OCI-LY7 (cell line): Measurements from ENCODE around the gene PPM1N. TPM values are rescaled to one million over a fixed set of nuclear protein-coding genes. Genes with fewer than 3 reads are reported as not detected.

Experiments used
- BruUV-seq: library from RNA; stranded (reverse); fragments of 400-500 nt; replicated peaks from 2 replicates; lab custom pipeline; 2021; lab: Mats Ljungman, UMichigan
- CTCF ChIA-PET: fragments of 300-600 bp; sonication (Branson Sonifier 250); formaldehyde crosslinking; loops from one replicate; lab custom pipeline; 2022; ENCODE audit warnings: antibody characterized with exemption; ENCODE audit not compliant: unreplicated experiment; lab: Charles Lee
- POLR2A ChIA-PET: fragments of 300-600 bp; sonication (Branson Sonifier 250); formaldehyde crosslinking; loops from one replicate; lab custom pipeline; 2022; ENCODE audit warnings: antibody characterized with exemption; lab: Charles Lee
- DNase-seq: peaks from one replicate; pipeline ENCODE4 v3.0.0-alpha.2; 2015; ENCODE audit warnings: low spot score
- H2AFZ ChIP-seq: fragments of 200-600 bp; sonication (generic), shearing (Covaris generic); 2 replicates; pipeline ENCODE4 v1.6.1; 2014; ENCODE audit warnings: mild to moderate bottlenecking, antibody characterized with exemption, low read length, moderate library complexity
- H3K27ac ChIP-seq: fragments of 200-600 bp; sonication (generic); 2 replicates; pipeline ENCODE4 v1.5.1; 2014; ENCODE audit warnings: mixed run types, low read depth, mild to moderate bottlenecking, moderate library complexity, low read length, inconsistent platforms; ENCODE audit not compliant: poor library complexity, severe bottlenecking
- H3K36me3 ChIP-seq: fragments of 200-600 bp; sonication (generic); 2 replicates; pipeline ENCODE4 v1.6.1; 2014; ENCODE audit warnings: mild to moderate bottlenecking, antibody characterized with exemption, low read length, moderate library complexity, mixed read lengths; ENCODE audit not compliant: insufficient read depth
- H3K4me1 ChIP-seq: fragments of 200-600 bp; sonication (generic); 2 replicates; pipeline ENCODE4 v1.5.1; 2014; ENCODE audit warnings: mild to moderate bottlenecking, low read length; ENCODE audit not compliant: insufficient read depth, poor library complexity, severe bottlenecking
- H3K4me2 ChIP-seq: fragments of 200-600 bp; sonication (generic); 2 replicates; pipeline ENCODE4 v1.6.1; 2014; ENCODE audit warnings: mild to moderate bottlenecking, low read length
- H3K4me3 ChIP-seq: fragments of 200-600 bp; sonication (generic); 2 replicates; pipeline ENCODE4 v1.5.1; 2014; ENCODE audit warnings: mild to moderate bottlenecking, low read depth, low read length; ENCODE audit not compliant: poor library complexity, severe bottlenecking
- H3K79me2 ChIP-seq: fragments of 200-600 bp; sonication (generic); 2 replicates; pipeline ENCODE4 v1.6.1; 2016; ENCODE audit warnings: low read depth, mild to moderate bottlenecking, low read length, moderate library complexity, mixed read lengths; ENCODE audit not compliant: insufficient read depth
- H3K9me2 ChIP-seq: fragments of 200-600 bp; sonication (generic); 2 replicates; pipeline ENCODE4 v1.6.1; 2016; ENCODE audit warnings: mild to moderate bottlenecking, low read length, mixed read lengths; ENCODE audit not compliant: insufficient read depth
- H3K9me3 ChIP-seq: fragments of 200-600 bp; sonication (generic); 2 replicates; pipeline ENCODE4 v1.6.1; 2014; ENCODE audit warnings: mild to moderate bottlenecking, mixed run types, low read length, mixed read lengths
- H4K20me1 ChIP-seq: fragments of 200-600 bp; sonication (generic); 2 replicates; pipeline ENCODE4 v1.6.1; 2014; ENCODE audit warnings: mild to moderate bottlenecking, antibody characterized with exemption, low read length, moderate library complexity, mixed read lengths; ENCODE audit not compliant: insufficient read depth
- EZH2phosphoT487 ChIP-seq: fragments of 200-600 bp; sonication (generic); IDR thresholded peaks from 2 replicates; pipeline ENCODE4 v1.6.1; 2018; ENCODE audit warnings: low read depth, borderline replicate concordance, mild to moderate bottlenecking, mixed run types, antibody characterized with exemption, low read length, moderate library complexity, mixed read lengths
- intact Hi-C: fragments of 100-400 bp; cut with micrococcal nuclease; formaldehyde crosslinking; loops from one replicate; pipeline ENCODE4 v1.10.0; 2022; ENCODE audit not compliant: unreplicated experiment
- total RNA-seq, 2 experiments: library from RNA; depleted of rRNA in 1 of 2; stranded (reverse); fragments of >200 nt in 1 of 2; shearing (Covaris generic) in 1 of 2; gene quantifications; 2 replicates each; pipeline ENCODE4 v1.2.3, GENCODE V29; 2014 to 2022
- TF ChIP-seq, protein P1 (sequence below): fragments of 200-600 bp; sonication (generic); conservative IDR thresholded peaks from 2 replicates; pipeline ENCODE4 v1.5.1; 2014; ENCODE audit warnings: mild to moderate bottlenecking, antibody characterized with exemption, low read length, moderate library complexity, mixed read lengths

PPM1N gene
- total RNA-seq, 2 experiments from 2014 or later, result 1.6 to 2.8 TPM

DNA sequence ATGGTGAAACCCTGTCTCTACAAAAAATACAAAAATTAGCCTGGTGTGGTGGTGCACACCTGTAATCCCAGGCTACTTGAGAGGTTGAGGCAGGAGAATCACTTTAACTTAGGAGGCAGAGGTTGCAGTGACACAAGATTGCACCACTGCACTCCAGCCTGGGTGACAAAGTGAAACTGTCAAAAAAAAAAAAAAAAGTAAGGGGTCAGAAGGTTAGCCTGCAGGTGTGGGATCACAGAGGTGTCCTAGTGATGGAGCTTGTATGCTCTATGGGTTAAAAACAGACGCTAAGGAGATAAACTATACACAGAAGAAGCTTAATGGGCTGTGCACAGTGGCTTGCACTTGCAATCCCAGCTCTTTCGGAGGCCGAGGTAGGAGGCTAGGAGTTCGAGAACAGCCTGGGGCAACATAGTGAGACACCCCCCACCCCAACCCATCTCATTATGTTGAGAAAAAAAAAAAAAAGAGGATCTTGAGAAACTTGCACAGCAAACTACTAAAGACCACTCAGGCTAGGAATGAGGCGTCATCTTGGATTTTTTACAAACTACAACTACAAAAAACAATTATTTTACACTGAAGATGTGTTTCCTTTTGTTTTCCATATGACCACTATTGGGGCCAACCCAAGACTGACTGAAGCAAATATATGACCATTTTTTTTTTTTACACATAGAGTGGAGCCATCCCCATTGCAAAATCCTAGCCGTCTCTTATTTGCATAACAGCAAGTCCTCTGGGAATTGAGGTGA lies 22.5 kb upstream of the PPM1N start:
- Histone ChIP-seq H3K4me3 (no peak overlapping the region), H3K4me1 (peaks cover 30% of the 10 kb centered on the region), H4K20me1 (no peaks in the 10 kb centered on the region), H3K9me3 (no peaks in the 10 kb centered on the region), H3K79me2 (no peaks in the 10 kb centered on the region; the same call in 1 of the 2 replicates), H2AFZ (no peak overlapping the region), H3K27ac (no peak overlapping the region), H3K9me2 (no peaks in the 10 kb centered on the region), H3K36me3 (no peaks in the 10 kb centered on the region), H3K4me2 (no peak overlapping the region)
- intact Hi-C loops, result no loop called here
- ChIA-PET POLR2A (interaction anchor here (0.7 kb wide), 1 partner anchor 29 kb away, joined by 3 read pairs; no protein-coding TSS in a partner anchor), CTCF (interaction anchor here (1.0 kb wide), 1 partner anchor 36 kb away, joined by 3 read pairs; no protein-coding TSS in a partner anchor)
- TF ChIP-seq, protein P1, sequence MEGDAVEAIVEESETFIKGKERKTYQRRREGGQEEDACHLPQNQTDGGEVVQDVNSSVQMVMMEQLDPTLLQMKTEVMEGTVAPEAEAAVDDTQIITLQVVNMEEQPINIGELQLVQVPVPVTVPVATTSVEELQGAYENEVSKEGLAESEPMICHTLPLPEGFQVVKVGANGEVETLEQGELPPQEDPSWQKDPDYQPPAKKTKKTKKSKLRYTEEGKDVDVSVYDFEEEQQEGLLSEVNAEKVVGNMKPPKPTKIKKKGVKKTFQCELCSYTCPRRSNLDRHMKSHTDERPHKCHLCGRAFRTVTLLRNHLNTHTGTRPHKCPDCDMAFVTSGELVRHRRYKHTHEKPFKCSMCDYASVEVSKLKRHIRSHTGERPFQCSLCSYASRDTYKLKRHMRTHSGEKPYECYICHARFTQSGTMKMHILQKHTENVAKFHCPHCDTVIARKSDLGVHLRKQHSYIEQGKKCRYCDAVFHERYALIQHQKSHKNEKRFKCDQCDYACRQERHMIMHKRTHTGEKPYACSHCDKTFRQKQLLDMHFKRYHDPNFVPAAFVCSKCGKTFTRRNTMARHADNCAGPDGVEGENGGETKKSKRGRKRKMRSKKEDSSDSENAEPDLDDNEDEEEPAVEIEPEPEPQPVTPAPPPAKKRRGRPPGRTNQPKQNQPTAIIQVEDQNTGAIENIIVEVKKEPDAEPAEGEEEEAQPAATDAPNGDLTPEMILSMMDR, result no peak
- TF ChIP-seq EZH2phosphoT487, result no peak
- no peak for DNase-seq
- no TSS peak for BruUV-seq

DNA sequence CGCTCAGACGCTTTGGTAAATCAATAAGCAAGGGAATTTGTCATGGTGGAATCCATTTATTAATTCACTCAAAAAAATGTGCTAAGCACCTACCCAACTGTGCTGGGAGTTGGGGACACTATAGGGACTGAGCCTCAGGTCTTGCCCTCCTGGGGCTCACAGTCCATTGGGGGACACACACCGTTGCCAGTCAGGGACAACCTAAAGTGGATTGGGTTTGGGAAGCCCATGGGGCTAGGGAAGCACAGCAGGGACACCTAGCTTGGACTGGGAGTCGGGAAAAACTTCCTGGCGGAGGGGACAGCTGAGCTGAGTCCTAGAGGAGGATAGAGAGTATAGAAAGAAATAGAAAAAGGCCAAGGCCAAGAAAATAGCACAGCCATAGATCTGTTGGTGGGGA lies 21.9 kb upstream of the PPM1N start:
- H3K36me3 ChIP-seq, result no peaks in the 10 kb centered on the region
- H3K9me2 ChIP-seq, result no peaks in the 10 kb centered on the region
- POLR2A ChIA-PET, result interaction anchor here (0.6 to 0.7 kb wide), 2 partner anchors 14 to 29 kb away, joined by 3 read pairs; no protein-coding TSS in a partner anchor
- H3K9me3 ChIP-seq, result no peaks in the 10 kb centered on the region
- H4K20me1 ChIP-seq, result no peaks in the 10 kb centered on the region
- no peak overlapping the region for H3K4me3 ChIP-seq
- H3K4me2 ChIP-seq, result no peak overlapping the region
- no peaks in the 10 kb centered on the region; the same call in 1 of the 2 replicates for H3K79me2 ChIP-seq
- no peak overlapping the region for H3K27ac ChIP-seq
- no peak for TF ChIP-seq EZH2phosphoT487
- TF ChIP-seq, protein P1, result no peak
- intact Hi-C loops, result no loop called here
- CTCF ChIA-PET, result interaction anchor here (0.6 to 1.0 kb wide), 2 partner anchors 36 to 37 kb away, joined by 3 read pairs; no protein-coding TSS in a partner anchor
- H2AFZ ChIP-seq, result no peak overlapping the region
- no peak for DNase-seq
- peaks cover 29% of the 10 kb centered on the region for H3K4me1 ChIP-seq
- BruUV-seq, result no TSS peak

DNA sequence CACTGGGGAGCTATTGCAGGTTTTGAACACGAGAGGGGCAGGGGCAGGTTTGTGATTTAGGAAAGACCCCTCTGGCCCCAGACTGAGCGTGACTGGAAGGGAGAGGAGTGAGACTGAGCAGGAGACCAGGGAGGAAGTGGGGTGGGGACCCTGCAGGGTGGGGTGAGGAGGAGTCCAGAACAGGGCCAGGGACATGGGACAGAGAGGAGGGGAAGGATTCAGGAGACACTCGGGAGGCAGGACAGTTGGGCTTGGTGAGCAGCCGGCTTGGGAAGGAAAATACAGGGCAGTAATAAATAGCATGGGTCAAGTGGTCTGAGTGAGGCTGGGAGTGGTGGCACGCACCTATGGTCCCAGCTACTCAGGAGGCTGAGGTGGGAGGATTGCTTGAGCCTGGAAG lies 21.1 kb upstream of the PPM1N start:
- intact Hi-C loops, result no loop called here
- no peaks in the 10 kb centered on the region for H4K20me1 ChIP-seq
- H3K4me3 ChIP-seq, result peak overlapping the region; percentile 71
- H3K27ac ChIP-seq, result peak overlapping the region; percentile 83
- TF ChIP-seq, protein P1, result no peak
- TF ChIP-seq EZH2phosphoT487, result no peak
- no peaks in the 10 kb centered on the region for H3K36me3 ChIP-seq
- no peaks in the 10 kb centered on the region; the same call in 1 of the 2 replicates for H3K79me2 ChIP-seq
- no peaks in the 10 kb centered on the region for H3K9me2 ChIP-seq
- POLR2A ChIA-PET, result interaction anchor here (0.7 to 1.3 kb wide), 2 partner anchors 9 to 25 kb away, joined by 6 read pairs; partner anchors contain the start of gene FOSB
- H3K4me2 ChIP-seq, result peak overlapping the region; percentile 86
- H3K4me1 ChIP-seq, result peaks cover 29% of the 10 kb centered on the region
- BruUV-seq, result no TSS peak
- H3K9me3 ChIP-seq, result no peaks in the 10 kb centered on the region
- CTCF ChIA-PET, result no interaction called here
- no peak for DNase-seq
- H2AFZ ChIP-seq, result peak overlapping the region; percentile 29; the same call in 1 of the 2 replicates
